Caco-2 (cell line): ENCODE measurements around the gene BAZ1B. TPM values are rescaled to one million over a fixed set of nuclear protein-coding genes. Genes with fewer than 3 reads are reported as not detected.
"Not testable (repeated sequence)": the region's sequence is repeated elsewhere in the genome, so short reads cannot be mapped to it uniquely, and the experiment has no call there.

Experiments
- BruUV-seq: library from RNA; stranded (reverse); fragments of 400-500 nt; replicated peaks from 2 replicates; lab custom pipeline; 2021; lab: Mats Ljungman, UMichigan
- CTCF ChIA-PET: fragments of 300-600 bp; sonication (Branson Sonifier 250); formaldehyde crosslinking; loops from one replicate; lab custom pipeline; 2022; ENCODE audit warnings: antibody characterized with exemption; lab: Charles Lee
- POLR2A ChIA-PET: fragments of 300-600 bp; sonication (Branson Sonifier 250); formaldehyde crosslinking; loops from one replicate; lab custom pipeline; 2022; ENCODE audit warnings: antibody characterized with exemption; lab: Charles Lee
- DNase-seq, 2 experiments: peaks; one replicate each; pipeline versions ENCODE4 v3.0.0 to v3.0.0-alpha.2; 2020 to 2022
- H3K27me3 ChIP-seq: replicated peaks from 2 replicates; pipeline ENCODE4 v1.6.0; 2011; ENCODE audit warnings: low read length; ENCODE audit not compliant: control insufficient read depth, insufficient read depth
- H3K36me3 ChIP-seq: 2 replicates; pipeline ENCODE4 v1.5.1; 2011; ENCODE audit warnings: low read length; ENCODE audit not compliant: control insufficient read depth, insufficient read depth
- H3K4me1 ChIP-seq: fragments of 250-450 bp; sonication (Bioruptor Pico); 2 replicates; pipeline ENCODE4 v1.5.1; 2020; ENCODE audit warnings: mild to moderate bottlenecking
- H3K4me3 ChIP-seq: 2 replicates; pipeline ENCODE4 v1.5.1; 2011; ENCODE audit warnings: low read depth, mild to moderate bottlenecking, control low read depth, low read length
- H3K9me3 ChIP-seq: fragments of 250-450 bp; sonication (Bioruptor Pico); 2 replicates; pipeline ENCODE4 v1.5.1; 2020; ENCODE audit warnings: mild to moderate bottlenecking, moderate library complexity
- H3K27ac Mint-ChIP-seq: one replicate; pipeline ENCODE4 v1.8.0; 2022; ENCODE audit warnings: mixed read lengths; ENCODE audit not compliant: unreplicated experiment
- H3K27me3 Mint-ChIP-seq: one replicate; pipeline ENCODE4 v1.8.0; 2022; ENCODE audit warnings: mixed read lengths; ENCODE audit not compliant: insufficient read depth, unreplicated experiment
- H3K36me3 Mint-ChIP-seq: one replicate; pipeline ENCODE4 v1.8.0; 2022; ENCODE audit warnings: mild to moderate bottlenecking, mixed read lengths; ENCODE audit not compliant: insufficient read depth, unreplicated experiment
- H3K4me1 Mint-ChIP-seq: one replicate; pipeline ENCODE4 v1.8.0; 2022; ENCODE audit warnings: low read depth, mixed read lengths; ENCODE audit not compliant: unreplicated experiment
- H3K4me3 Mint-ChIP-seq: one replicate; pipeline ENCODE4 v1.8.0; 2022; ENCODE audit warnings: mild to moderate bottlenecking, moderate library complexity, mixed read lengths; ENCODE audit not compliant: unreplicated experiment
- H3K9me3 Mint-ChIP-seq: one replicate; pipeline ENCODE4 v1.8.0; 2022; ENCODE audit warnings: mixed read lengths; ENCODE audit not compliant: unreplicated experiment
- CTCF ChIP-seq, 2 experiments: fragments of 200-600 bp in 1 of 2; IDR thresholded peaks; 1 replicate in 1 of 2; 2 replicates in 1 of 2; pipeline versions ENCODE4 v1.5.1 to v1.8.0; 2011 to 2022; ENCODE audit warnings: antibody characterized with exemption in 1 of 2, control low read depth in 1 of 2, inconsistent platforms in 1 of 2, low read depth in 1 of 2, low read length in 1 of 2, mild to moderate bottlenecking in 1 of 2, moderate library complexity in 1 of 2; ENCODE audit not compliant: insufficient read depth in 1 of 2, severe bottlenecking in 1 of 2, unreplicated experiment in 1 of 2
- intact Hi-C: fragments of 100-400 bp; cut with micrococcal nuclease; formaldehyde crosslinking; loops from one replicate; pipeline ENCODE4 v1.10.0; 2022; ENCODE audit not compliant: unreplicated experiment
- total RNA-seq: library from RNA; stranded (reverse); gene quantifications from 2 replicates; pipeline ENCODE4 v1.2.3, GENCODE V29; 2022

The BAZ1B gene
- total RNA-seq, 1 experiment from 2014 or later, result 85.7 TPM

DNA sequence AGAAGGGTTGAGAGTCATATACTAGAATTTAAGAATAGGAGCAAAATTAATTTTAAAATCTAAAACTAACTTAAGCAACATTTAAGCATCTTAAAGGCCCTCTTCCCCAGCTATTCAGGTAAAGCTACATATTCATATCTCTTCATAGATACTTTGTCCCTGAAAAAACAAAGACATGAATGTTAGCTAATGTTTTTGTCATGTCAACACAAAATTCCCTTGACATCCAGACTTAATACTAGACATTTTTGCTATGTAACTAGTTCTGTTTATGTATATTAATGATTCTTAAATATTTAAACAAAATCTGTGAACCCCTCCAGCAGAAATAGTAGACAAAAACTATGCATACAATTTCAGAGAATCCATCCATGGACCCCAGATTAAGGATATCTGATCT is 43.5 kb downstream of the BAZ1B start:
- Histone ChIP-seq H3K4me3 (no peak overlapping the region), H3K36me3 (peaks cover 7% of the 10 kb centered on the region), H3K9me3 (no peaks in the 10 kb centered on the region), H3K27me3 (no peaks in the 10 kb centered on the region), H3K4me1 (no peaks in the 10 kb centered on the region)
- no peak for DNase-seq
- CTCF ChIA-PET, result no interaction called here
- no peak for TF ChIP-seq CTCF (IDR thresholded peaks at IDR 0.05; ENCODE audit: insufficient read depth in 1 of 2, low read depth in 1 of 2, low read length in 1 of 2, severe bottlenecking in 1 of 2, unreplicated experiment in 1 of 2)
- Mint-ChIP-seq H3K27ac (no peak overlapping the region), H3K27me3 (no peaks in the 10 kb centered on the region), H3K9me3 (no peaks in the 10 kb centered on the region), H3K36me3 (peaks cover 85% of the 10 kb centered on the region), H3K4me1 (no peaks in the 10 kb centered on the region), H3K4me3 (no peak overlapping the region)
- intact Hi-C loops, result no loop called here
- no TSS peak for BruUV-seq
- POLR2A ChIA-PET, result no interaction called here

DNA sequence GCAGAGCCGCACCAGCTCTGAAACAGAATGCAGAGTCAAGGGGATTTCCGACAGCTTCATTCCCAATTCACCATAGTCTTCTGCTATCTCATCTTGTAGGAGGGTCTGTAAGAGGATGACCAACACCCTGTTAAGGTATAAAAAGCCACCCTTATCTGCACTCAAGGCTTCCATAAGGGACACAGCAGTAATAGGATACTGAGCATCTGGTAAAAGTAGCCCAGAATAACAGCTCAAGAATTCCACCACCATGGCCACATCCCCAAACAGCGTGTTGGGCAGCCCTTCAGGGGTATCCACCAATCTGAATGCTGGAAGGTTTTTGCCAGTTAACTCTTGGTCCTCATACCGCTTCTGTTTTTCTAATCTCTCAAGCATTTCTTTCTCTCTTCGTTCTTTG is 44.7 kb downstream of the BAZ1B start:
- peaks cover 83% of the 10 kb centered on the region for H3K36me3 Mint-ChIP-seq
- no peaks in the 10 kb centered on the region for H3K4me1 ChIP-seq
- intact Hi-C loops, result no loop called here
- H3K36me3 ChIP-seq, result peaks cover 7% of the 10 kb centered on the region
- no peak overlapping the region for H3K4me3 Mint-ChIP-seq
- ChIA-PET CTCF (no interaction called here), POLR2A (interaction anchor here (0.5 kb wide), 1 partner anchor 43 kb away, joined by 3 read pairs; no protein-coding TSS in a partner anchor)
- H3K9me3 Mint-ChIP-seq, result no peaks in the 10 kb centered on the region
- no peak overlapping the region for H3K27ac Mint-ChIP-seq
- no peak overlapping the region for H3K4me3 ChIP-seq
- BruUV-seq, result TSS peak; percentile 75
- no peaks in the 10 kb centered on the region for H3K27me3 Mint-ChIP-seq
- DNase-seq, result no peak
- H3K27me3 ChIP-seq, result no peaks in the 10 kb centered on the region
- H3K4me1 Mint-ChIP-seq, result no peaks in the 10 kb centered on the region
- H3K9me3 ChIP-seq, result no peaks in the 10 kb centered on the region
- no peak for TF ChIP-seq CTCF (IDR thresholded peaks at IDR 0.05; ENCODE audit: insufficient read depth in 1 of 2, low read depth in 1 of 2, low read length in 1 of 2, severe bottlenecking in 1 of 2, unreplicated experiment in 1 of 2)

- H3K27ac Mint-ChIP-seq, result no peak overlapping the region
- intact Hi-C loops, result no loop called here
Observed at GRCh38 chr7:73470208-73470607, 51.9 kb downstream of the BAZ1B start.

DNA sequence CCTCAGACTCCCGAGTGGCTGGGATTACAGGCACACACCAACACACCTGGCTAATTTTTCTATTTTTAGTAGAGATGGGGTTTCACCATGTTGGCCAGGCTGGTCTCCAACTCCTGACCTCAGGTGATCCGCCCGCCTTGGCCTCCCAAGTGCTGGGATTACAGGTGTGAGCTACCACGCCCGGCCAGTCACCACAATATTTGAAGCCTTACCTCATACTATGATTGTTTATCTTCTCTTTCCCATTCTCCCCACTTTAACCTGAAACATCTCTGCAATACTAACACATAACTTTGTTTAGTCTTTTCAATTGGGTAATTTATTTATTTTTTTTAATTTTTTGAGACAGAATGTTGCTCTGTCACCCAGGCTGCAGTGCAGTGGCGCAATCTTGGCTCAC is 55.0 kb downstream of the BAZ1B start:
- CTCF ChIA-PET, H3K36me3 ChIP-seq, POLR2A ChIA-PET, H3K9me3 Mint-ChIP-seq, BruUV-seq, H3K4me1 Mint-ChIP-seq, H3K4me3 ChIP-seq, H3K27ac Mint-ChIP-seq, intact Hi-C loops, H3K4me1 ChIP-seq, H3K9me3 ChIP-seq, H3K4me3 Mint-ChIP-seq, DNase-seq, H3K27me3 ChIP-seq, H3K27me3 Mint-ChIP-seq: not testable (repeated sequence)
- peaks cover 94% of the 10 kb centered on the region for H3K36me3 Mint-ChIP-seq

More at GRCh38 chr7:73470208-73470607, 51.9 kb downstream of the BAZ1B start:
- ChIA-PET CTCF (no interaction called here), POLR2A (no interaction called here)
- no TSS peak for BruUV-seq
- H3K4me3 Mint-ChIP-seq, result no peak overlapping the region
- H3K36me3 Mint-ChIP-seq, result peaks cover 87% of the 10 kb centered on the region
- peaks cover 7% of the 10 kb centered on the region for H3K4me1 ChIP-seq
- no peak for TF ChIP-seq CTCF (IDR thresholded peaks at IDR 0.05; ENCODE audit: insufficient read depth in 1 of 2, low read depth in 1 of 2, low read length in 1 of 2, severe bottlenecking in 1 of 2, unreplicated experiment in 1 of 2)
- no peaks in the 10 kb centered on the region for H3K4me1 Mint-ChIP-seq
- H3K4me3 ChIP-seq, result no peak overlapping the region
- H3K36me3 ChIP-seq, result no peaks in the 10 kb centered on the region; the same call in 1 of the 2 replicates
- H3K27me3 Mint-ChIP-seq, result no peaks in the 10 kb centered on the region
- no peaks in the 10 kb centered on the region for H3K9me3 Mint-ChIP-seq
- DNase-seq, result no peak
- H3K27me3 ChIP-seq, result no peaks in the 10 kb centered on the region
- H3K9me3 ChIP-seq, result no peaks in the 10 kb centered on the region
